ENCODE measurements around the gene PRIM2.
"Not testable (repeated sequence)": the region's sequence is repeated elsewhere in the genome, so short reads cannot be mapped to it uniquely, and the experiment has no call there.

PRIM2 gene

GRCh38 chr6:57449496-57450066 lies 132.2 kb downstream of the PRIM2 start:
- DNase-seq = not testable (repeated sequence)

- DNase-seq = not testable (repeated sequence)
These were observed 142.4 kb downstream of the PRIM2 start for GRCh38 chr6:57459781-57460180.

- not testable (repeated sequence) for DNase-seq
These were observed 143.6 kb downstream of the PRIM2 start for GRCh38 chr6:57461022-57461421.

GRCh38 chr6:57463809-57464208 lies 146.4 kb downstream of the PRIM2 start:
- not testable (repeated sequence) for DNase-seq

GRCh38 chr6:57465968-57466367 lies 148.5 kb downstream of the PRIM2 start:
- DNase-seq = not testable (repeated sequence)

GRCh38 chr6:57469072-57469471 lies 151.6 kb downstream of the PRIM2 start:
- DNase-seq = no peak

GRCh38 chr6:57470148-57470547 lies 152.7 kb downstream of the PRIM2 start:
- DNase-seq = not testable (repeated sequence)

- not testable (repeated sequence) for DNase-seq
These were observed 154.0 kb downstream of the PRIM2 start for GRCh38 chr6:57471314-57471864.

GRCh38 chr6:57472861-57473362 lies 155.5 kb downstream of the PRIM2 start:
- DNase-seq = not testable (repeated sequence)

GRCh38 chr6:57474862-57475475 lies 157.5 kb downstream of the PRIM2 start:
- DNase-seq = not testable (repeated sequence)

GRCh38 chr6:57475656-57476055 lies 158.2 kb downstream of the PRIM2 start:
- DNase-seq = not testable (repeated sequence)

- not testable (repeated sequence) for DNase-seq
These were observed 162.8 kb downstream of the PRIM2 start for GRCh38 chr6:57480194-57480593.

GRCh38 chr6:57481121-57481520 lies 163.7 kb downstream of the PRIM2 start:
- not testable (repeated sequence) for DNase-seq

GRCh38 chr6:57482471-57482870 lies 165.0 kb downstream of the PRIM2 start:
- not testable (repeated sequence) for DNase-seq

GRCh38 chr6:57486494-57487081 lies 169.2 kb downstream of the PRIM2 start:
- not testable (repeated sequence) for DNase-seq

- DNase-seq = not testable (repeated sequence)
These were observed 171.1 kb downstream of the PRIM2 start for GRCh38 chr6:57488551-57488950.

GRCh38 chr6:57489887-57490286 lies 172.5 kb downstream of the PRIM2 start:
- not testable (repeated sequence) for DNase-seq

- DNase-seq = not testable (repeated sequence)
These were observed 174.4 kb downstream of the PRIM2 start for GRCh38 chr6:57491795-57492194.

- not testable (repeated sequence) for DNase-seq
These were observed 178.8 kb downstream of the PRIM2 start for GRCh38 chr6:57496251-57496650.

GRCh38 chr6:57500368-57501021 lies 183.1 kb downstream of the PRIM2 start:
- DNase-seq = not testable (repeated sequence)

GRCh38 chr6:57502387-57502786 lies 185.0 kb downstream of the PRIM2 start:
- DNase-seq = not testable (repeated sequence)

GRCh38 chr6:57505251-57505650 lies 187.8 kb downstream of the PRIM2 start:
- DNase-seq = not testable (repeated sequence)

- not testable (repeated sequence) for DNase-seq
These were observed 193.0 kb downstream of the PRIM2 start for GRCh38 chr6:57510390-57510789.
